GM19395 (cell line): ENCODE results near the gene ALLC.
"Not testable (repeated sequence)": the region's sequence is repeated elsewhere in the genome, so short reads cannot be mapped to it uniquely, and the experiment has no call there.

Experiments used
- ATAC-seq: cut with Tn5 transposase; IDR thresholded peaks from one replicate; pipeline ENCODE4 v1.9.1; 2021; ENCODE audit warnings: mild to moderate bottlenecking, moderate library complexity; ENCODE audit not compliant: unreplicated experiment

ALLC gene

GRCh38 chr2:3654011-3654410, 4.0 kb upstream of the ALLC start:
- no peak for ATAC-seq

- no peak for ATAC-seq
Measured at GRCh38 chr2:3654531-3655225, 3.3 kb upstream of the ALLC start.

DNA sequence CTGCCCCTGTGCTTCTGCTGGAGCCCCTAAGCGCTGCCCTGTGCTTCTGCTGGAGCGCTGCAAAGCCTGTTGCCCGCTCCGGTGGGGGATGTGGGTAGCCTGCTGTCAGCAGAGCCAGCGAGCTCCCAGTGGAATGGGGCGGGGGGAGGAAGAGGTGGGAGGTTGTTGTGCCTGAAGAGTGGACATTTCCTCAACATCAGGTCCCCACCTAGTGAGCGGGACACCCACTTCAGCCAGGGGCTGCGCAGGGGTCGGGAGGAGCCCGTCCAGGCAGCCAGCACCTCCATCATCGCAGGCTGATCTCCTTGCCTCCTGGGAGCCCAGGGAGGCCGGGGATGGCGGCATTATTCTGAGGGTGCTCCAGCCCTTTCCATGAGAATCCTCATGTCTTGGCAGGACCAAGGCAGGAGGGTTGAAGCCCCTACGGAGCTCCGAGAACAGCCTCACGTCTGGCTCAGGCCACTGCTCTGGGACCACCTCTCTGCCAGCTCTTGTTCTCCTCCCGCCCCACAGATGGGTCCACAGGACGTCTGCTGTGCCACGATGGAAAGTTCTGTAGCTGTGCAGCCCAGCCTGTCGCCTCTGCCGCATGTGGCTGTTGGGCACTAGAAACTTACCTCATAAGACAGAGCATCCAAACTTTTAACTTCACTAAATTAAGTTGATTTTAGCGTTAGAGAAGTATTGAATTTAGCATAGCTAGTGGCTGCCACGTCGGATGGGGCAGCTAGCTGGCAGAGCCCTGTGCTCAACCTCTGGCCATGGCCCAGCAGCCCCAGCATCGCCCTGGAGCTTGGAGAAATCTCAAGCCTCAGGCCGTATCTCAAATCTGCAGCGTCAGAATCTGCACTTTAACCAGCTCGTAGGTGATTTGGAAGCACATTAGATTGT, 1.9 kb upstream of the ALLC start:
- ATAC-seq: no peak

GRCh38 chr2:3656762-3657721, 958 bp upstream of the ALLC start:
- no peak for ATAC-seq

GRCh38 chr2:3659447-3660432, 1.7 kb downstream of the ALLC start:
- no peak for ATAC-seq

GRCh38 chr2:3660640-3661039, 2.6 kb downstream of the ALLC start:
- not testable (repeated sequence) for ATAC-seq

DNA sequence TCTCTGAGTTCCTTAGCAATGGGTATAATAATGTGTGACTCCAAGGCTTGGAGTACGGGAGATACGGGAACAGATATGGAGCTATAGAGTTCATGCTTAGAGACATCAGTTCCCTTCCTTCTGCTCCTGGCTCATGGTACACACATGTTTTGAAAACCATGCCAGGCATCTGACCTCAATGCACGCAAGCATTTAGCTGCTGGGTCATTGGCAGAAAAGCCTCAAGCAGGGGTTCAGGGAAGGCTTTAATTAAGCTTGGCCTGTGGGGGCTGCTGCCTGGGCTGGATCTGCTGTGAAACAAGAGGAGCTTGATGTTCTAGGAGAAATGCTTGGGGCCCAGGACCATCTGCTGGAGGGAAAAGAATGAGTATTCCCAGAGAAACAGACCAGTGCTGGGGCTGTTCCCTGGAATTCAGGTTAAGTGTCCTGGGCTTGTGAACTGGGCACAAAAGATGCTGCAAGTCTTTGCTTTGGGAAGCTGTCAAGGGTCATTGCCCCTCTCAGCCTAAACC, 3.2 kb downstream of the ALLC start:
- no peak for ATAC-seq

DNA sequence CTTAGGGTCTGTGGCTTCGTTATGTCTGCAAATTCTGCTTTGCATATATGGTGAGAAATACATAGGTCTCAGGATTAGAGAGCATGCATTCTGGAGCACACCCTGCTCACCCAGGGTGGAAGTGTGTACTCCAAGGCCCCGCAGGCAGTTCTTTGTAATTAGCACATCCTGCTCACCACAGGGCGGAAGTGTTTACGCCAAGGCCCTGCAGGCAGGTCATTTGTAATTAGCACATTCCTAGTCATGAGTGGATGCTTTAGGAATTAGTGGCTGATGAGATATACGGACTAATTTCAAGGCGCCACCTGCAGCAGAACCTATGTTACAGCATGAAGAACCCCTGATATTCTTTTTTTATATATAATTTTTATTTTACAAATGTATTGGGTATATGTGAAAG, 4.2 kb downstream of the ALLC start:
- ATAC-seq: no peak

GRCh38 chr2:3664118-3664517, 6.1 kb downstream of the ALLC start:
- ATAC-seq: no peak

DNA sequence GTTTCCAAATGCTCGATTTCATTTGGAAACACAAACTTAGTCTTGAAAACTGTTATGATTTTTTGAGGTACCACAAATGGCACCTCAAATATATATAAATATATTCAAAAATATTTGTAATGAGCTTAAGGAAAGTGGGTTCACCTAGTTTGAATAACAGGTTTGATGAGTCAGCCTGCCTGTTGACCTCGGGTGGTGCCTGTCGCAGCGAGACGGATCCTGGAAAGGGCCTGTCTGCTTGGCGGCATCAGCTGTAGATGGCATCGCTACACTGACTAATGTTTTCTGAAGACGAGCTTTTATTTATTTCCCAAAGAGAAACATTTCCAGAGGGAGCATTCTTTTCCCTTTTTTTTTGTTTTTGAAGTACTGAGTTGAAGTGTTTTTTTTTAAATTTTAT, 6.9 kb downstream of the ALLC start:
- no peak for ATAC-seq

DNA sequence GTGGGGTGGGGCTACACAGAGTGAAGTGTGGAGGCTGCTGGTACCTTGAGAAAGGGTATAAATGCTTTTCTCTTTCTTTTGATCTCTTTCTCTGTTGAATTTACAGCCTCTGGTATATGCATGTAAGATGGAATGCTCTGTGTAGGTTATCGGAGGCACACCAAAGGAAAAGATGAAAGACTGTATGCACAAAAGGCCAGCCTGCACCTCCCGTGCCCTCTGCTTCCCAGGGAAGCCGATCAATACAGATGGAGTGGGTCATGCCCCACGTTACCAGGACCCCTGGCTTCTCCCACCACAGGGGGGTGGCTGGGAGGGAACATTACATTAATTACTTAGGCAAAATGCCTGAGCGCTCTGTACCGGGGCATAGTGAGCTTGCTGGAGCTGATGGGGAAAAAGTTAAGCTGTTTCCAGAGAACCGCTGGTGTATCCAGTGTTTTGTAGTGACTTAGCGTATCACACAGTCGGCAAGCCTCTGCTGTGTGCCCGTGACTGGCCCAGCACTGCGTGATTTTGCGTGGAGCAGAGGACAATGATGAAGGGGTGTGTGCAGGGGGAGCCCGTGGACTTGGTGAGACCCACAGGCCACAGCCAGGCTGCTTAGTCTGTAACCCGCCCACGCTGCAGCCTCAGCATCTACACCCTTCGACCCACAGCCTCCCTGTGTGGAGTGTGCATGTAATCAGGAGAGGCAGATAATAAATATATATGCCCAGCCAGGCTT, 8.0 kb downstream of the ALLC start:
- ATAC-seq: no peak

- no peak for ATAC-seq
Measured at GRCh38 chr2:3666613-3666975, 8.6 kb downstream of the ALLC start.

- ATAC-seq: no peak
Measured at GRCh38 chr2:3667151-3667631, 9.2 kb downstream of the ALLC start.

GRCh38 chr2:3669656-3670055, 11.7 kb downstream of the ALLC start:
- ATAC-seq: no peak

GRCh38 chr2:3670376-3670775, 12.4 kb downstream of the ALLC start:
- ATAC-seq: no peak

DNA sequence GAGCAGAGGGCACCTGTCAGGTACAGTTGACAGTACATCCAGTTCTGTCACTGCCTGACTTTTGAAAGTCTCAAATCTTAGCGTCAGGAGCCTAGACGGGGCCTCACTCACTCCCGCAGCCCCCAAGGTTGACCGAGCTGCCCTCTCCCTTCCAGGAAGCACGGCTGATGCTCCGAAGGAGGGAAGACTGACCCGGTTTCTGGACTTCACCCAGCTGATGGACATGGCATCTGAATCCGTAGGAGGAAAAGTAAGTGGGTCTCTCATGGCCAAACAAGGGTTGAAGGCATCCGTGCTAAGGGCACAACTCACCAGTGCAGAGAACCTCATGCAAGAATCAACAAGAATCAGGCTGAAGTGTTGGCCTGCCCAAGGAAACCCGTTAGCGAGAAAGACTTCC, 12.9 kb downstream of the ALLC start:
- no peak for ATAC-seq

DNA sequence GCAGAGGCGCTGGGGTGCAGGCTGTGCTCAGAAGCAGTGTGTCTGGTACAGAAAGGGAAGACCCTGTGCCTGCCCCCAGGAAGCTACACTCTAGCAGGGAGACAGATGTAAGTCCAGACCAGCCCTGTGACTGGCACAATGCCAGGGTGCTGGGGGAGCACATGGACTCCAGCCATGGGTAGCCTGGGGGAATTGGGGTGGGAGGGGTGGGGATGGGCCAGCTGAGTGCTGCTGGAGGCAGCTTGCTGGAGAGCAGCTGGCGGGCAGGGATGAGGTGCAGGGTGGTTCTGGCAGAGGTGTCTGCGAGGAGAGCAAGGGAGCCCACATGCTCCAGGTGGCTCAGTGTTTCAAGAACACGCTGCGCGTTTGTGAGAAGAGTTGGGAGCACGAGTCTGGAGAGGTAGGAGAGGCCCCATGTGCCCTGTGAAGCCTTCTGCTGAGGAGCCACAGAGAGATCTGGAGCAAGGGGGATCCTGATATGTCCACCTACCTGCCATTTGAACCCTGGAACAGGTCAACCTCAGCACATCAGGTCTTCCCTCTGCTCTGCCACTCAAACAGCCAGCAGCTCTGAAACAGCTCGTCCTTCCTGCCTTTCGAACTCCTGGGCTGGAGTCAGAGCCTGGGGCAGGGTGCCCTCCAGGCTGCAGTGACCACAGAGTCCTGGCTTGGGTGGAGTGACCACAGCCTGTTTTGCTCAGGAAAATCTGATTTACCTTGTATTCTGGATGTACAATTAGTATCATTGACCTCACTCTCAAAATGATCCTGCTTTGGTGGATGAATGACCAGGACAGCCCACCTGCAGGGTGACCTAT, 15.1 kb downstream of the ALLC start:
- ATAC-seq: no peak
